ENCODE data around the gene DPM3. TPM values are rescaled to one million over a fixed set of nuclear protein-coding genes. Genes with fewer than 3 reads are reported as not detected.

DPM3 gene
- total and polyA plus RNA-seq, 2 of the 13 experiments (the other 11 are each of a cell fraction or from before 2014, with no cell fraction given) = 23.2 to 53.4 TPM

GRCh38 chr1:155128755-155129473 lies 11.4 kb downstream of the DPM3 start (continued):
- no peak for TF ChIP-seq ZNF124 (CRISPR knock-in tag; IDR thresholded peaks at IDR 0.05)
- no peak for TF ChIP-seq SP4 (CRISPR knock-in tag; IDR thresholded peaks at IDR 0.05)
- TF ChIP-seq, protein P1, sequence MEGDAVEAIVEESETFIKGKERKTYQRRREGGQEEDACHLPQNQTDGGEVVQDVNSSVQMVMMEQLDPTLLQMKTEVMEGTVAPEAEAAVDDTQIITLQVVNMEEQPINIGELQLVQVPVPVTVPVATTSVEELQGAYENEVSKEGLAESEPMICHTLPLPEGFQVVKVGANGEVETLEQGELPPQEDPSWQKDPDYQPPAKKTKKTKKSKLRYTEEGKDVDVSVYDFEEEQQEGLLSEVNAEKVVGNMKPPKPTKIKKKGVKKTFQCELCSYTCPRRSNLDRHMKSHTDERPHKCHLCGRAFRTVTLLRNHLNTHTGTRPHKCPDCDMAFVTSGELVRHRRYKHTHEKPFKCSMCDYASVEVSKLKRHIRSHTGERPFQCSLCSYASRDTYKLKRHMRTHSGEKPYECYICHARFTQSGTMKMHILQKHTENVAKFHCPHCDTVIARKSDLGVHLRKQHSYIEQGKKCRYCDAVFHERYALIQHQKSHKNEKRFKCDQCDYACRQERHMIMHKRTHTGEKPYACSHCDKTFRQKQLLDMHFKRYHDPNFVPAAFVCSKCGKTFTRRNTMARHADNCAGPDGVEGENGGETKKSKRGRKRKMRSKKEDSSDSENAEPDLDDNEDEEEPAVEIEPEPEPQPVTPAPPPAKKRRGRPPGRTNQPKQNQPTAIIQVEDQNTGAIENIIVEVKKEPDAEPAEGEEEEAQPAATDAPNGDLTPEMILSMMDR (CRISPR knock-in tag; IDR thresholded peaks at IDR 0.05) = 0 out of 2 replicates have a peak, but pooled peaks have one; percentile 17
- peak; percentile 82 for TF ChIP-seq GATAD2A (CRISPR knock-in tag; IDR thresholded peaks at IDR 0.05)
- peak; percentile 82; the same call in 1 of the 2 replicates for TF ChIP-seq ZSCAN21 (CRISPR knock-in tag; IDR thresholded peaks at IDR 0.05; ENCODE audit: borderline replicate concordance)
- no peak for TF ChIP-seq MLLT10 (CRISPR knock-in tag; IDR thresholded peaks at IDR 0.05)
- no peak for TF ChIP-seq NCOA1 (CRISPR knock-in tag; IDR thresholded peaks at IDR 0.05)
- peak; percentile 22; the same call in 1 of the 2 replicates for TF ChIP-seq TCF7 (IDR thresholded peaks at IDR 0.05; ENCODE audit: low read depth)
- TF ChIP-seq KMT2B (CRISPR knock-in tag; IDR thresholded peaks at IDR 0.05) = no peak
- 0 out of 2 replicates have a peak, but pooled peaks have one; percentile 10 for TF ChIP-seq THAP7 (CRISPR knock-in tag; IDR thresholded peaks at IDR 0.05)
- TF ChIP-seq ADNP (CRISPR knock-in tag; IDR thresholded peaks at IDR 0.05) = no peak
- no peak for TF ChIP-seq ZNF75D (CRISPR knock-in tag; IDR thresholded peaks at IDR 0.05; ENCODE audit: borderline replicate concordance)
- TF ChIP-seq ZNF552 (CRISPR knock-in tag; IDR thresholded peaks at IDR 0.05; ENCODE audit: borderline replicate concordance) = no peak
- TF ChIP-seq ZNF180 (CRISPR knock-in tag; IDR thresholded peaks at IDR 0.05; ENCODE audit: borderline replicate concordance, low read depth) = no peak
- TF ChIP-seq ZMAT3 (CRISPR knock-in tag; conservative IDR thresholded peaks at IDR 0.05) = 0 out of 2 replicates have a peak, but pooled peaks have one; percentile 60
- peak; percentile 67 for TF ChIP-seq ZMYM3 (CRISPR knock-in tag; IDR thresholded peaks at IDR 0.05)
- peak; percentile 71; the same call in 1 of the 2 replicates for TF ChIP-seq FOXC1 (CRISPR knock-in tag; IDR thresholded peaks at IDR 0.05; ENCODE audit: borderline replicate concordance)
- TF ChIP-seq SNRNP70 (IDR thresholded peaks at IDR 0.05; ENCODE audit: low read depth, low read length) = no peak
- no peak for TF ChIP-seq ZNF572 (CRISPR knock-in tag; IDR thresholded peaks at IDR 0.05)
- TF ChIP-seq ZNF484 (CRISPR knock-in tag; IDR thresholded peaks at IDR 0.05; ENCODE audit: borderline replicate concordance, low read depth) = no peak
- TF ChIP-seq ZNF451 (CRISPR knock-in tag; IDR thresholded peaks at IDR 0.05) = peak; percentile 48; the same call in 1 of the 2 replicates
- 0 out of 4 replicates have a peak, but pooled peaks of 1 of the 2 experiments have one; percentile 40 for TF ChIP-seq ATF4 (CRISPR knock-in tag; IDR thresholded peaks at IDR 0.05)
- TF ChIP-seq SRSF9 (IDR thresholded peaks at IDR 0.05; ENCODE audit: borderline replicate concordance, insufficient read depth, low read depth, low read length, poor library complexity, severe bottlenecking) = no peak
- TF ChIP-seq, protein P2, sequence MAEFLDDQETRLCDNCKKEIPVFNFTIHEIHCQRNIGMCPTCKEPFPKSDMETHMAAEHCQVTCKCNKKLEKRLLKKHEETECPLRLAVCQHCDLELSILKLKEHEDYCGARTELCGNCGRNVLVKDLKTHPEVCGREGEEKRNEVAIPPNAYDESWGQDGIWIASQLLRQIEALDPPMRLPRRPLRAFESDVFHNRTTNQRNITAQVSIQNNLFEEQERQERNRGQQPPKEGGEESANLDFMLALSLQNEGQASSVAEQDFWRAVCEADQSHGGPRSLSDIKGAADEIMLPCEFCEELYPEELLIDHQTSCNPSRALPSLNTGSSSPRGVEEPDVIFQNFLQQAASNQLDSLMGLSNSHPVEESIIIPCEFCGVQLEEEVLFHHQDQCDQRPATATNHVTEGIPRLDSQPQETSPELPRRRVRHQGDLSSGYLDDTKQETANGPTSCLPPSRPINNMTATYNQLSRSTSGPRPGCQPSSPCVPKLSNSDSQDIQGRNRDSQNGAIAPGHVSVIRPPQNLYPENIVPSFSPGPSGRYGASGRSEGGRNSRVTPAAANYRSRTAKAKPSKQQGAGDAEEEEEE (CRISPR knock-in tag; IDR thresholded peaks at IDR 0.05; ENCODE audit: borderline replicate concordance) = peak; percentile 93
- TF ChIP-seq HNRNPUL1 (IDR thresholded peaks at IDR 0.05; ENCODE audit: low read depth, low read length) = no peak
- peak; percentile 48; the same call in 1 of the 2 replicates for TF ChIP-seq ZNF331 (CRISPR knock-in tag; IDR thresholded peaks at IDR 0.05)
